ENCODE measurements around the gene ETV4. TPM values are rescaled to one million over a fixed set of nuclear protein-coding genes. Genes with fewer than 3 reads are reported as not detected.

Gene ETV4
- total and polyA plus RNA-seq, 2 of the 13 experiments (the other 11 are each of a cell fraction or from before 2014, with no cell fraction given), result 128 to 330 TPM

- TF ChIP-seq HNF4G (IDR thresholded peaks at IDR 0.05; ENCODE audit: borderline replicate concordance, low read depth, low read length), result no peak
- TF ChIP-seq HNF4G (CRISPR knock-in tag; IDR thresholded peaks at IDR 0.05; ENCODE audit: borderline replicate concordance, low read depth), result no peak
These were observed 4.6 kb upstream of the ETV4 start (continued) for GRCh38 chr17:43550754-43551153.

GRCh38 chr17:43549496-43549895 is 3.4 kb upstream of the ETV4 start:
- Histone ChIP-seq H2AFZ (ENCODE audit: low read length) (no peak overlapping the region), H3K9me3 (ENCODE audit: low read length) (no peaks in the 10 kb centered on the region), H3K4me2 (ENCODE audit: low read depth, low read length) (no peak overlapping the region), H3K27me3 (ENCODE audit: control insufficient read depth in 1 of 2, insufficient read depth in 2 of 2, low read length in 2 of 2) (peaks cover 0 to 3% of the 10 kb centered on the region in 2 experiments; a peak in 1 of 5 replicates), H3K9ac (ENCODE audit: insufficient read depth, low read depth, low read length) (no peak overlapping the region), H3K79me2 (ENCODE audit: insufficient read depth, low read length) (peaks cover 11% of the 10 kb centered on the region), H4K20me1 (ENCODE audit: insufficient read depth, low read length) (no peaks in the 10 kb centered on the region), H3K36me3 (replicated peaks in 1 of 2; ENCODE audit: control insufficient read depth in 1 of 2, insufficient read depth in 2 of 2, low read length in 2 of 2) (no peaks in the 10 kb centered on the region), H3K4me3 (replicated peaks in 1 of 3; ENCODE audit: insufficient read depth in 1 of 3, low read depth in 2 of 3, low read length in 3 of 3) (no peak overlapping the region), H3K4me1 (ENCODE audit: insufficient read depth, low read length) (peaks cover 77% of the 10 kb centered on the region), H3K27ac (ENCODE audit: extremely low read length, insufficient read depth, low read length) (no peak overlapping the region)
- TF ChIP-seq POLR2G (IDR thresholded peaks at IDR 0.05; ENCODE audit: low read depth, low read length) (0 out of 2 replicates have a peak, but pooled peaks have one; percentile 40), ZFP91 (CRISPR knock-in tag; IDR thresholded peaks at IDR 0.05; ENCODE audit: borderline replicate concordance) (0 out of 2 replicates have a peak, but pooled peaks have one; percentile 35), MAX (IDR thresholded peaks at IDR 0.05) (0 out of 2 replicates have a peak, but pooled peaks have one; percentile 11), ZNF687 (CRISPR knock-in tag; IDR thresholded peaks at IDR 0.05) (peak; percentile 26; the same call in 1 of the 2 replicates), ZNF562 (CRISPR knock-in tag; IDR thresholded peaks at IDR 0.05; ENCODE audit: borderline replicate concordance) (no peak), HOXA5 (CRISPR knock-in tag; IDR thresholded peaks at IDR 0.05) (no peak)
- POLR2A ChIA-PET, result interaction anchor here (0.6 to 28.7 kb wide), 3 partner anchors 9 to 27 kb away, joined by 3 to 1546 read pairs (median 3); no protein-coding TSS in a partner anchor
- BruUV-seq (replicated peaks), result no TSS peak
- DNase-seq (ENCODE audit: low spot score) (no peak), ATAC-seq (no peak), FAIRE-seq (no peak)
- WGBS (ENCODE audit: low lambda C conversion rate), result 94% methylated on average over 5 of the region's 5 CpGs
- in situ Hi-C loops (cut with HindIII; ENCODE audit: extremely low pct_ligation_motif_present, low pct_unique_long_range_greater_than_20kb) (no loop called here), intact Hi-C loops (cut with micrococcal nuclease; ENCODE audit: unreplicated experiment) (no loop called here)
- CTCF ChIA-PET (ENCODE audit: low intra/inter-chr PET ratio, low total read pairs), result no interaction called here
